Stimulated activated CD8-positive, alpha-beta memory T cell treated with anti-CD3 and anti-CD28 coated beads, Interleukin-4, amount 100 ng/mL, for 24 hours (primary cell): ENCODE data around the gene PPM1B.
"Not testable (repeated sequence)": the region's sequence is repeated elsewhere in the genome, so short reads cannot be mapped to it uniquely, and the experiment has no call there.

Experiments used
- DNase-seq: peaks from one replicate; pipeline ENCODE4 v3.0.0-alpha.2; 2020; ENCODE audit warnings: low read depth

The PPM1B gene

DNA sequence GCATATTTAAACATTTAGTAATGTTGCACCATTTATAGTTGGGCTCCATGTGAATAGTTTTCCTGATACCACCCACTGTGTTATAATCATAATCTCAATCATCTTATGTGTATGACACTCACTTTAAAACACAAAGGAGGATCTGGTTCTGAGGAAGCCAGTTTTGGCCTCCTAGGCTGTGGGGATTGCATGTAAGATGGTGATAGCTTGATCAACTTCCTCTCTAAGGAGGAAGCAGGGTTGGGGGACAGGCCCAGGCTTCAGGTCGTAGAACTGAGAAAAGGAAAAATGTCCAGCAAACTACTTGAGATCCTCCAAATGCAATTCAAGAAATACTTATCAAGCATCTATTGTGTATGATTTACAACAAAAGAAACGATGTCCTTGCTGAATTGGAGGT lies 4.9 kb upstream of the PPM1B start:
- DNase-seq, result no peak

GRCh38 chr2:44164617-44165016 lies 4.1 kb upstream of the PPM1B start:
- no peak for DNase-seq

DNA sequence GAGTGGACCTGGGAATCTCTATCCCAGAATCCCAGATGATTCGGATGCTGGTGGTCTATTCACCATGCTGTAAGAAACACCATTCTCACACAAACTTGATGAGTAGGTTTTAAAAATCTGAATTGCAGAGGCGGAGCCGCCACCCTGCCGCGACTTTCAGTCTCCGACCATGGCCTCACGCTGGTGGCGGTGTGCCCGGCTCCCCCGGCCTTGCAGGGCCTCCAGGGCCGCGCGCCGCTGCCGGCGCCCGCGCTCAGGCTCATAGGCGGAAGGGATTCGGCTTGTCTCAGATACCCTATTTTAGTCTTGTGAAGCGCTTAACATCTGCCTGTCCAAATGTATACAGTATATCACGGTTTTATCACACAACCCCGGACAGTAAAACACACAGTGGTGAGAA lies 2.6 kb upstream of the PPM1B start:
- DNase-seq, result no peak

GRCh38 chr2:44167311-44167907 lies 1.3 kb upstream of the PPM1B start:
- DNase-seq, result no peak

DNA sequence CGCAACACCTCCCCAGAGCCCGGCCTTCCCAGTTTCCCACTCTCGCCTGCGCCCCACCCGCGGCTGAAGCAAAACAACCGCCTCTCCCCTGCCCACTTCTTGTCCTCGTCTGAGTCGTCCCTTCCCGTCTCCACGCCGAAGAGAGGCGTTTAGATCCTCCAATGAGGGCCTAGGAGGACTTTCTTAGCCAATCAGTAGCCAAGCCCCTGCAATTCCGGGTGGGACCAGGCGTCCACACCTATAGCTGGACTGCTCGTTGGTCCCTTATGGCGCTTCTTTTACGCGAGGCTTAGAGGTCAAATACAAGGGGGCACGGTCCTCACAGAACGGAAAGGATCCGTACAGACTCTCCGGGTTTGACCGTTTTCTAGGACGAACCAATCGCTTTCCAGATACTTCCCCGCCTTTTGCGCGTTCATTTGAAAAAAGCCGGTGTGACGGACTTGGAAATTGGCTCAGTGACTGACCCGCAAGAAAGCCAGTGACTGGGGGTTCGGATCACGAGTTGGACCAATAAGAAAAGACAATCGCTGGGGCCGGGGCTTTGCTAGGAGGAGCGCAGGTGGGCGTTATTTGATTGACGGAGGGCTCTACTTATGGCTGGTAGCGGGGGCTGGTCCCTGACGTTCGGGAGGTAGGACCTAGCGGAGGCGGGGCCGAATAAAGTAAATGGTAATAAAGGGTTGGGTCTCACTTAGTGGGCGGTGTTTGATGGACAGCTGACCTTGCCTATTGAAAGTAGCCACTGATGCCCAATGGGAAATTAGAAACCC lies 581 bp upstream of the PPM1B start:
- peak; percentile 95 for DNase-seq

GRCh38 chr2:44169155-44169898 lies 652 bp downstream of the PPM1B start:
- no peak for DNase-seq

GRCh38 chr2:44170311-44170717 lies 1.6 kb downstream of the PPM1B start:
- no peak for DNase-seq

DNA sequence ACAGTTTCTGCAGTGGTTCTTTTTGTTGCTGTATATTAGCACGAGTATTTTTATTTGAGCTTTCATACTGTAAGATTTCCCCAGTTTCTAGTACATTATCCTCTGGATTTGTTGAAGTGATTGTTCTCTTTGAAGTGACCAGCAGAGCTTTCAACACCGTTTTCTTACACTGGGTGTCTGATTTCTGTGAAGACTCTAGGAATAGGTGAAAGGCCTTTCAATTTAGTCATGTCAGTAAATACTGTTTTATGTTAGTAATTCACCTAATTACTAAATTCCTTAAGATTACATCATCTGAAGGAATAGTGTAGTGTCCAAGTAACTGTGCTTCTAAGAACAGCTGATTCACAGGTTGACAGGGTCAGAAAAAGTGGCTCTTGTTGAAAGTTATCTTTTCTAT lies 2.3 kb downstream of the PPM1B start:
- DNase-seq, result no peak

DNA sequence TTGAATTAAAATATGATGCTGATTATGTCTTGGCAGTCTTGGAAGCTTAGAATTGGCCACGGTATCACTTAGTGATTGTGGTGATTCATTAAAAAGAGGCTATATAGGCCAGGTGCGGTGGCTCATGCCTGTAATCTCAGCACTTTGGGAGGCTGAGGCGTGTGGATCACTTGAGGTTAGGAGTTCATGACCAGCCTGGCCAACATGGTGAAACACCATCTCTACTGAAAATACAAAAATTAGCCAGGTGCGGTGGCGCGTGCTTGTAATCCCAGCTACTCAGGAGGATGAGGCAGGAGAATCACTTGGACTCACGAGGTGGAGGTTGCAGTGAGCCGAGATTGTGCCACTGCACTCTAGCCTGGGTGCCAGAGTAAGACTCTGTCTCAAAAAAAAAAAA lies 2.8 kb downstream of the PPM1B start:
- not testable (repeated sequence) for DNase-seq

- no peak for DNase-seq
These were observed 3.9 kb downstream of the PPM1B start for GRCh38 chr2:44172576-44172975.

DNA sequence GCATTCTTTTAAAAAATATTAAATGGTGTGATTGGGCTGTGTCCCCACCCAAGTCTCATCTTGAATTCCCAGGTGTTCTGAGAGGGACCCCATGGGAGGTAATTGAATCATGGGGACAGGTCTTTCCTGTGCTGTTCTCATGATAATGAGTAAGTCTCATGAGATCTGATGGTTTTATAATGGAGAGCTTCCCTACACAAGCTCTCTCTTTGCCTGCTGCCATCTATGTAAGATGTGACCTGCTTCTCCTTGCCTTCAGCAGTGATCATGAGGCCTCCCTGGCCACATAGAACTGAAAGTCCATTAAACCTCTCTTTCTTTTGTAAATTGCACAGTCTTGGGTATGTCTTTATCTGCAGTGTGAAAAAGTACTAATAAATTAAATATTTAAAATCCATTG lies 10.3 kb downstream of the PPM1B start:
- no peak for DNase-seq

GRCh38 chr2:44181648-44182047 lies 13.0 kb downstream of the PPM1B start:
- no peak for DNase-seq

- no peak for DNase-seq
These were observed 15.4 kb downstream of the PPM1B start for GRCh38 chr2:44184106-44184505.

GRCh38 chr2:44186810-44187209 lies 18.1 kb downstream of the PPM1B start:
- no peak for DNase-seq

GRCh38 chr2:44187251-44187650 lies 18.6 kb downstream of the PPM1B start:
- no peak for DNase-seq

GRCh38 chr2:44188696-44189095 lies 20.0 kb downstream of the PPM1B start:
- DNase-seq, result no peak

- DNase-seq, result no peak
These were observed 20.4 kb downstream of the PPM1B start for GRCh38 chr2:44189104-44189503.

- no peak for DNase-seq
These were observed 21.9 kb downstream of the PPM1B start for GRCh38 chr2:44190526-44190925.

- no peak for DNase-seq
These were observed 23.1 kb downstream of the PPM1B start for GRCh38 chr2:44191739-44192138.

DNA sequence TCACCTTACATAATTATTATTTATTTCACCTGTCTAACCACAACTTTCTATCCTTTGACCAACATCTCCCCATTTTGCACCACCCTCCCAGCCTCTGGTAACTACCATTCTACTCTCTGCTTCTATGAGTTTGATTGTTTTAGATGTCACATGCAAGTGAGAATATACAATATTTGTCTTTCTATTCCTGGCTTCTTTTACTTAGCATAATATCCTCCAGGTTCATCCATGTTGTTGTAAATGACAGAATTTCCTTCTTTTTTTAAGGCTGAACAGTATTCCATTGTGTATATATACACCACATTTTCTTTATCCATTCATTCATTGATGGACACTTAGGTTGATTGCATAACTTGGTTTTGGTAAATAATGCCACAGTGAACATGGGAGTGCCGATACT lies 24.0 kb downstream of the PPM1B start:
- DNase-seq, result no peak

- DNase-seq, result no peak
These were observed 27.0 kb downstream of the PPM1B start for GRCh38 chr2:44195714-44196113.

DNA sequence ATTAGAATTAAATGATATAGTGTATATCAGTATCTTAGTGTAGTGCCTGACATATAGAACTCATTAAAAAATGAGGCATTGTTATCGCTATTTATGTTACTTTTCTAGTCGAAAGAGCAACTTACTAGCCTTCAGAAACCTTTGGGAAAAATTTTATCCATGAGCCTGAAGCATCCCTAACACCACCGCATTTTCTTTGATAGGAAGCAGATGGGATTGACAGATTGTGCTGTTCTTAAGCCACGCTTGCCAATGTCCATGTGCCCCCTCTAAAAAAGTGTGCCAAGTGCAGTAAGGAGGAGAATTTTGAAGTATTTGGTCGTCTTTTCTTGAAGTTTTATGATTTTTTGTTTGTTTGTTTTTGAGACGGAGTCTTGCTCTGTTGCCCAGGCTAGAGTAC lies 29.1 kb downstream of the PPM1B start:
- no peak for DNase-seq

DNA sequence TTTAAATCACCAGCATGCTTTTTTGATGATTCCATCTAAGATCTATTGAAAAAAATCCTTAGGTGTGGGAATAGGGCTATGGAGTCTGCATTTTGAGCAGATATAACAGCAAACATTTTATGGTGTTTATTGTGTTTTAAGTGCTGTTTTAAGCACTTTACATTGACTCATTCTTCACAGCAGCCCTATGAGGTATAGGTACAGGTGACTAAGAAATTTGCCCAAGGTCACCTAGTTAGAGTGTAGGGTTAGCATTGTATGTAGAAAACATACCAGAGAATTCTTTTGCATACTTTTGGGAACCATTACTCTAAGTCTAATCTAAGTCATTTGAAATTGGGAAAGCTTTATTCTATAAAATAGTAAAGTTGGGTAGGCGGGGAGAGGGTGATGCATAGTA lies 31.3 kb downstream of the PPM1B start:
- no peak for DNase-seq
